Measurements from ENCODE around the gene SGF29.

SGF29 gene

GRCh38 chr16:28574925-28575324, 21.2 kb downstream of the SGF29 start:
- no CpG with 5 or more reads among the region's 2 CpGs for WGBS (ENCODE audit: extremely low coverage, insufficient coverage, low lambda C conversion rate)
- DNase-seq = no peak
- no peak overlapping the region for H2AK5ac ChIP-seq (ENCODE audit: low read length)
- H3K23ac ChIP-seq (ENCODE audit: low read length) = no peak overlapping the region
- no peak overlapping the region for H3K4me3 ChIP-seq (ENCODE audit: low read length)
- H3K4me1 ChIP-seq (ENCODE audit: control insufficient read depth, low read depth, low read length) = peaks cover 9% of the 10 kb centered on the region
- H2BK15ac ChIP-seq (replicated peaks; ENCODE audit: low read depth) = no peak overlapping the region
- no peak overlapping the region for H3K9ac ChIP-seq (ENCODE audit: low read length)
- H3K27me3 ChIP-seq (ENCODE audit: insufficient read depth, low read length, poor library complexity) = no peaks in the 10 kb centered on the region
- H3K56ac ChIP-seq (ENCODE audit: low read length) = no peak overlapping the region
- H3K79me2 ChIP-seq (ENCODE audit: control insufficient read depth, insufficient read depth, low read length) = no peaks in the 10 kb centered on the region
- no peak overlapping the region for H3K4me2 ChIP-seq (ENCODE audit: low read length)
- no peak overlapping the region for H4K8ac ChIP-seq (ENCODE audit: low read depth, low read length)
- no peak overlapping the region for H2BK120ac ChIP-seq (ENCODE audit: low read depth, low read length)
- no peak overlapping the region for H4K5ac ChIP-seq (ENCODE audit: low read length)
- no peak overlapping the region for H3K4ac ChIP-seq (ENCODE audit: low read depth, low read length)
- no peak overlapping the region for H3K18ac ChIP-seq (ENCODE audit: low read length)
- peaks cover under 1% of the 10 kb centered on the region for H3K79me1 ChIP-seq (ENCODE audit: low read length)
- H2BK5ac ChIP-seq (ENCODE audit: low read length) = no peak overlapping the region
- H3K27ac ChIP-seq (ENCODE audit: low read depth, low read length) = no peak overlapping the region
- no peaks in the 10 kb centered on the region for H3K36me3 ChIP-seq (ENCODE audit: control insufficient read depth, insufficient read depth, low read length)

- Histone ChIP-seq H3K4ac (ENCODE audit: low read depth, low read length) (no peak overlapping the region), H3K79me2 (ENCODE audit: control insufficient read depth, insufficient read depth, low read length) (no peaks in the 10 kb centered on the region), H2BK5ac (ENCODE audit: low read length) (no peak overlapping the region), H4K5ac (ENCODE audit: low read length) (no peak overlapping the region), H3K56ac (ENCODE audit: low read length) (no peak overlapping the region), H2BK120ac (ENCODE audit: low read depth, low read length) (no peak overlapping the region), H3K79me1 (ENCODE audit: low read length) (no peaks in the 10 kb centered on the region), H3K4me1 (ENCODE audit: control insufficient read depth, low read depth, low read length) (peaks cover 9% of the 10 kb centered on the region), H3K18ac (ENCODE audit: low read length) (no peak overlapping the region), H4K8ac (ENCODE audit: low read depth, low read length) (no peak overlapping the region), H2BK15ac (replicated peaks; ENCODE audit: low read depth) (no peak overlapping the region), H3K36me3 (ENCODE audit: control insufficient read depth, insufficient read depth, low read length) (no peaks in the 10 kb centered on the region), H3K4me3 (ENCODE audit: low read length) (no peak overlapping the region), H2AK5ac (ENCODE audit: low read length) (no peak overlapping the region), H3K27ac (ENCODE audit: low read depth, low read length) (no peak overlapping the region), H3K23ac (ENCODE audit: low read length) (no peak overlapping the region), H3K27me3 (ENCODE audit: insufficient read depth, low read length, poor library complexity) (no peaks in the 10 kb centered on the region), H3K4me2 (ENCODE audit: low read length) (no peak overlapping the region), H3K9ac (ENCODE audit: low read length) (no peak overlapping the region)
- no CpG with 5 or more reads among the region's 8 CpGs for WGBS (ENCODE audit: extremely low coverage, insufficient coverage, low lambda C conversion rate)
- no peak for DNase-seq
Observed at GRCh38 chr16:28575446-28576109, 21.9 kb downstream of the SGF29 start.

GRCh38 chr16:28580726-28581315, 27.1 kb downstream of the SGF29 start:
- Histone ChIP-seq H2BK120ac (ENCODE audit: low read depth, low read length) (no peak overlapping the region), H4K8ac (ENCODE audit: low read depth, low read length) (no peak overlapping the region), H3K27ac (ENCODE audit: low read depth, low read length) (no peak overlapping the region), H3K4me1 (ENCODE audit: control insufficient read depth, low read depth, low read length) (no peaks in the 10 kb centered on the region), H3K9ac (ENCODE audit: low read length) (no peak overlapping the region), H3K79me1 (ENCODE audit: low read length) (no peaks in the 10 kb centered on the region), H2BK15ac (replicated peaks; ENCODE audit: low read depth) (no peak overlapping the region), H2BK5ac (ENCODE audit: low read length) (no peak overlapping the region), H3K4ac (ENCODE audit: low read depth, low read length) (no peak overlapping the region), H2AK5ac (ENCODE audit: low read length) (no peak overlapping the region), H3K18ac (ENCODE audit: low read length) (no peak overlapping the region), H3K79me2 (ENCODE audit: control insufficient read depth, insufficient read depth, low read length) (no peaks in the 10 kb centered on the region), H3K36me3 (ENCODE audit: control insufficient read depth, insufficient read depth, low read length) (no peaks in the 10 kb centered on the region), H4K5ac (ENCODE audit: low read length) (no peak overlapping the region), H3K27me3 (ENCODE audit: insufficient read depth, low read length, poor library complexity) (no peaks in the 10 kb centered on the region), H3K23ac (ENCODE audit: low read length) (no peak overlapping the region), H3K56ac (ENCODE audit: low read length) (no peak overlapping the region), H3K4me2 (ENCODE audit: low read length) (no peak overlapping the region), H3K4me3 (ENCODE audit: low read length) (no peak overlapping the region)
- DNase-seq = no peak
- WGBS (ENCODE audit: extremely low coverage, insufficient coverage, low lambda C conversion rate) = no CpG with 5 or more reads among the region's 15 CpGs

- no peak overlapping the region for H3K4ac ChIP-seq (ENCODE audit: low read depth, low read length)
- H3K56ac ChIP-seq (ENCODE audit: low read length) = no peak overlapping the region
- H3K4me2 ChIP-seq (ENCODE audit: low read length) = no peak overlapping the region
- H3K23ac ChIP-seq (ENCODE audit: low read length) = no peak overlapping the region
- H3K4me1 ChIP-seq (ENCODE audit: control insufficient read depth, low read depth, low read length) = no peaks in the 10 kb centered on the region
- no peaks in the 10 kb centered on the region for H3K27me3 ChIP-seq (ENCODE audit: insufficient read depth, low read length, poor library complexity)
- H3K27ac ChIP-seq (ENCODE audit: low read depth, low read length) = no peak overlapping the region
- no peak overlapping the region for H2BK120ac ChIP-seq (ENCODE audit: low read depth, low read length)
- H3K36me3 ChIP-seq (ENCODE audit: control insufficient read depth, insufficient read depth, low read length) = no peaks in the 10 kb centered on the region
- H4K8ac ChIP-seq (ENCODE audit: low read depth, low read length) = no peak overlapping the region
- H2BK15ac ChIP-seq (replicated peaks; ENCODE audit: low read depth) = no peak overlapping the region
- no peak overlapping the region for H3K18ac ChIP-seq (ENCODE audit: low read length)
- H3K4me3 ChIP-seq (ENCODE audit: low read length) = no peak overlapping the region
- no peak overlapping the region for H4K5ac ChIP-seq (ENCODE audit: low read length)
- H2AK5ac ChIP-seq (ENCODE audit: low read length) = no peak overlapping the region
- H3K79me2 ChIP-seq (ENCODE audit: control insufficient read depth, insufficient read depth, low read length) = no peaks in the 10 kb centered on the region
- DNase-seq = no peak
- no peaks in the 10 kb centered on the region for H3K79me1 ChIP-seq (ENCODE audit: low read length)
- no peak overlapping the region for H3K9ac ChIP-seq (ENCODE audit: low read length)
- WGBS (ENCODE audit: extremely low coverage, insufficient coverage, low lambda C conversion rate) = no CpG with 5 or more reads among the region's 11 CpGs
- no peak overlapping the region for H2BK5ac ChIP-seq (ENCODE audit: low read length)
Observed at GRCh38 chr16:28585674-28586073, 32.0 kb downstream of the SGF29 start.

GRCh38 chr16:28586466-28586865, 32.7 kb downstream of the SGF29 start:
- no peak overlapping the region for H2BK5ac ChIP-seq (ENCODE audit: low read length)
- H3K4me2 ChIP-seq (ENCODE audit: low read length) = no peak overlapping the region
- no CpG with 5 or more reads among the region's 3 CpGs for WGBS (ENCODE audit: extremely low coverage, insufficient coverage, low lambda C conversion rate)
- no peaks in the 10 kb centered on the region for H3K27me3 ChIP-seq (ENCODE audit: insufficient read depth, low read length, poor library complexity)
- H3K27ac ChIP-seq (ENCODE audit: low read depth, low read length) = no peak overlapping the region
- H2AK5ac ChIP-seq (ENCODE audit: low read length) = no peak overlapping the region
- H3K36me3 ChIP-seq (ENCODE audit: control insufficient read depth, insufficient read depth, low read length) = no peaks in the 10 kb centered on the region
- H3K56ac ChIP-seq (ENCODE audit: low read length) = no peak overlapping the region
- no peaks in the 10 kb centered on the region for H3K79me1 ChIP-seq (ENCODE audit: low read length)
- H3K79me2 ChIP-seq (ENCODE audit: control insufficient read depth, insufficient read depth, low read length) = no peaks in the 10 kb centered on the region
- no peak overlapping the region for H2BK15ac ChIP-seq (replicated peaks; ENCODE audit: low read depth)
- H3K4me3 ChIP-seq (ENCODE audit: low read length) = no peak overlapping the region
- H3K9ac ChIP-seq (ENCODE audit: low read length) = no peak overlapping the region
- no peak overlapping the region for H3K18ac ChIP-seq (ENCODE audit: low read length)
- no peak overlapping the region for H3K4ac ChIP-seq (ENCODE audit: low read depth, low read length)
- no peak overlapping the region for H2BK120ac ChIP-seq (ENCODE audit: low read depth, low read length)
- no peak overlapping the region for H4K8ac ChIP-seq (ENCODE audit: low read depth, low read length)
- no peak for DNase-seq
- no peaks in the 10 kb centered on the region for H3K4me1 ChIP-seq (ENCODE audit: control insufficient read depth, low read depth, low read length)
- H4K5ac ChIP-seq (ENCODE audit: low read length) = no peak overlapping the region
- H3K23ac ChIP-seq (ENCODE audit: low read length) = no peak overlapping the region

- Histone ChIP-seq H3K4me3 (ENCODE audit: low read length) (no peak overlapping the region), H3K56ac (ENCODE audit: low read length) (no peak overlapping the region), H3K27me3 (ENCODE audit: insufficient read depth, low read length, poor library complexity) (no peaks in the 10 kb centered on the region), H3K36me3 (ENCODE audit: control insufficient read depth, insufficient read depth, low read length) (no peaks in the 10 kb centered on the region), H2BK5ac (ENCODE audit: low read length) (no peak overlapping the region), H4K8ac (ENCODE audit: low read depth, low read length) (no peak overlapping the region), H3K79me1 (ENCODE audit: low read length) (no peaks in the 10 kb centered on the region), H3K23ac (ENCODE audit: low read length) (no peak overlapping the region), H2BK120ac (ENCODE audit: low read depth, low read length) (no peak overlapping the region), H3K79me2 (ENCODE audit: control insufficient read depth, insufficient read depth, low read length) (no peaks in the 10 kb centered on the region), H3K9ac (ENCODE audit: low read length) (no peak overlapping the region), H4K5ac (ENCODE audit: low read length) (no peak overlapping the region), H3K27ac (ENCODE audit: low read depth, low read length) (no peak overlapping the region), H3K4me2 (ENCODE audit: low read length) (no peak overlapping the region), H3K4me1 (ENCODE audit: control insufficient read depth, low read depth, low read length) (no peaks in the 10 kb centered on the region), H2BK15ac (replicated peaks; ENCODE audit: low read depth) (no peak overlapping the region), H3K4ac (ENCODE audit: low read depth, low read length) (no peak overlapping the region), H3K18ac (ENCODE audit: low read length) (no peak overlapping the region), H2AK5ac (ENCODE audit: low read length) (no peak overlapping the region)
- no CpG with 5 or more reads among the region's 8 CpGs for WGBS (ENCODE audit: extremely low coverage, insufficient coverage, low lambda C conversion rate)
- DNase-seq = no peak
Observed at GRCh38 chr16:28587386-28587785, 33.7 kb downstream of the SGF29 start.
